ENCODE results near the gene CACNB2. TPM values are rescaled to one million over a fixed set of nuclear protein-coding genes. Genes with fewer than 3 reads are reported as not detected.

CACNB2 gene
- total RNA-seq, 1 donor from 2014 or later = 55.9 TPM

GRCh38 chr10:18351421-18351820 is 211.2 kb downstream of the CACNB2 start:
- intact Hi-C loops (cut with micrococcal nuclease) = no loop called here
- no peak for ATAC-seq
- no peak for DNase-seq

GRCh38 chr10:18352175-18352574 is 212.0 kb downstream of the CACNB2 start:
- ATAC-seq = peak; percentile 69
- intact Hi-C loops (cut with micrococcal nuclease) = no loop called here
- no peak for DNase-seq

GRCh38 chr10:18359812-18360211 is 219.6 kb downstream of the CACNB2 start:
- DNase-seq = no peak
- no peak for ATAC-seq
- intact Hi-C loops (cut with micrococcal nuclease) = no loop called here

- ATAC-seq (no peak), DNase-seq (no peak)
- intact Hi-C loops (cut with micrococcal nuclease) = no loop called here
Measured at GRCh38 chr10:18362892-18363291, 222.7 kb downstream of the CACNB2 start.

GRCh38 chr10:18364987-18365775 is 225.0 kb downstream of the CACNB2 start:
- DNase-seq (no peak), ATAC-seq (no peak)
- intact Hi-C loops (cut with micrococcal nuclease) = no loop called here

GRCh38 chr10:18367840-18368239 is 227.6 kb downstream of the CACNB2 start:
- intact Hi-C loops (cut with micrococcal nuclease) = no loop called here
- DNase-seq (no peak), ATAC-seq (no peak)

GRCh38 chr10:18368273-18368672 is 228.0 kb downstream of the CACNB2 start:
- intact Hi-C loops (cut with micrococcal nuclease) = no loop called here
- ATAC-seq (no peak), DNase-seq (no peak)

GRCh38 chr10:18368682-18369081 is 228.5 kb downstream of the CACNB2 start:
- DNase-seq = no peak
- intact Hi-C loops (cut with micrococcal nuclease) = no loop called here
- no peak for ATAC-seq

- ATAC-seq (peak; percentile 40), DNase-seq (no peak)
- intact Hi-C loops (cut with micrococcal nuclease) = no loop called here
Measured at GRCh38 chr10:18369859-18370473, 229.7 kb downstream of the CACNB2 start.

- DNase-seq = no peak
- intact Hi-C loops (cut with micrococcal nuclease) = no loop called here
- ATAC-seq = peak; percentile 19
Measured at GRCh38 chr10:18376650-18377049, 236.4 kb downstream of the CACNB2 start.

GRCh38 chr10:18377898-18378297 is 237.7 kb downstream of the CACNB2 start:
- intact Hi-C loops (cut with micrococcal nuclease) = no loop called here
- DNase-seq (no peak), ATAC-seq (peak; percentile 38)

GRCh38 chr10:18378766-18379165 is 238.5 kb downstream of the CACNB2 start:
- DNase-seq (peak; percentile 65), ATAC-seq (peak; percentile 77)
- intact Hi-C loops (cut with micrococcal nuclease) = no loop called here

GRCh38 chr10:18381679-18382078 is 241.5 kb downstream of the CACNB2 start:
- intact Hi-C loops (cut with micrococcal nuclease) = no loop called here
- DNase-seq (no peak), ATAC-seq (no peak)

GRCh38 chr10:18397906-18398305 is 257.7 kb downstream of the CACNB2 start:
- ATAC-seq (peak; percentile 34), DNase-seq (no peak)
- intact Hi-C loops (cut with micrococcal nuclease) = no loop called here

- intact Hi-C loops (cut with micrococcal nuclease) = no loop called here
- no peak for DNase-seq
- ATAC-seq = no peak
Measured at GRCh38 chr10:18399158-18399557, 258.9 kb downstream of the CACNB2 start.

- intact Hi-C loops (cut with micrococcal nuclease) = no loop called here
- DNase-seq (no peak), ATAC-seq (peak; percentile 33)
Measured at GRCh38 chr10:18400201-18400905, 260.1 kb downstream of the CACNB2 start.

- DNase-seq = no peak
- intact Hi-C loops (cut with micrococcal nuclease) = no loop called here
- ATAC-seq = peak; percentile 58
Measured at GRCh38 chr10:18400906-18401245, 260.7 kb downstream of the CACNB2 start.

GRCh38 chr10:18401416-18402195 is 261.4 kb downstream of the CACNB2 start:
- intact Hi-C loops (cut with micrococcal nuclease) = no loop called here
- ATAC-seq (no peak), DNase-seq (no peak)

GRCh38 chr10:18402853-18403252 is 262.6 kb downstream of the CACNB2 start:
- DNase-seq (no peak), ATAC-seq (no peak)
- intact Hi-C loops (cut with micrococcal nuclease) = no loop called here

GRCh38 chr10:18404530-18404929 is 264.3 kb downstream of the CACNB2 start:
- DNase-seq (no peak), ATAC-seq (no peak)
- intact Hi-C loops (cut with micrococcal nuclease) = no loop called here

All from left ventricle myocardium superior (tissue), 1 donor.